ENCODE measurements around the gene PRH1. TPM values are rescaled to one million over a fixed set of nuclear protein-coding genes. Genes with fewer than 3 reads are reported as not detected.

The PRH1 gene
- total and polyA plus RNA-seq, 3 donors from 2014 or later = 52.2 to 73.5 (median 63.0) TPM

- no peak for DNase-seq
- H3K27me3 ChIP-seq = no peaks in the 10 kb centered on the region
- H3K36me3 ChIP-seq (ENCODE audit: low read depth, missing control alignments) = no peaks in the 10 kb centered on the region
- TF ChIP-seq CTCF (IDR thresholded peaks at IDR 0.05) (no peak), POLR2A (IDR thresholded peaks at IDR 0.05) (no peak)
- no peak overlapping the region for H3K27ac ChIP-seq
- H3K4me1 ChIP-seq = no peaks in the 10 kb centered on the region
- intact Hi-C loops (cut with DNase I; ENCODE audit: low total_unique reads) = no loop called here
- no peak overlapping the region for H3K4me3 ChIP-seq
- no peaks in the 10 kb centered on the region for H3K9me3 ChIP-seq
- WGBS, 2 donors = 71 to 97% methylated on average over 2 of the region's 2 CpGs
Observed at GRCh38 chr12:10867381-10867780, 16.7 kb downstream of the PRH1 start.

DNA sequence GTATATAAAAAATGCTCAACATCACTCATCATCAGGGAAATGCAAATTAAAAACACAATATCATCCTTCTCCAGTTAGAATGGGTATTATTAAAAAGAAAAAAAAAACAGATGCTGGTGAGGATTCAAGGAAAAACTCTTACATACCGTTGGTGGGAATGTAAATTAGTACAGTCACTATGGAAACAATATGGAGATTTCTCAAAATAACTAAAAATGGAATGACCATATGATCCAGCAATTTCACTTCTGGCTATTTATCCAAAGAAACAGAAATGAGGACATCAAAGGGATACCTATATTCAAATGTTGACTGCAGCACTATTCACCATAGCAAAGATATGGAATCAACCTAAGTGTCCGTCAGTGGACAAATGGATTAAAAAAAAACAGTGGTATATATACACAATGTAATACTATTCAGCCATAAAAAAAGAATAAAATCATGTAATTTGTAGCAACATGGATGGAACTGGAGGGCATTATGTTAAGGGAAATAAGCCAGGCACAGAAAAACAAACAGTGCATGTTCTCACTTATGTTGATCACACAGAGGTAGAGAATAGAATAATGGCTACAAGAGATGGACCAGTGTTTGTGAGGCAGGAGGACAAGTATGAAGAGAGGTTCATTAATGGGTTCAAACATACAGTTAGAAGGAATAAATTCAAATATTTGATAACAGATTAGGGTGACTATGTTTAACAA is 20.4 kb downstream of the PRH1 start:
- H3K4me1 ChIP-seq = no peaks in the 10 kb centered on the region
- no peak for DNase-seq
- H3K9me3 ChIP-seq = no peaks in the 10 kb centered on the region
- H3K27ac ChIP-seq = no peak overlapping the region
- no peaks in the 10 kb centered on the region for H3K27me3 ChIP-seq
- intact Hi-C loops (cut with DNase I; ENCODE audit: low total_unique reads) = no loop called here
- no peak for TF ChIP-seq POLR2A (IDR thresholded peaks at IDR 0.05)
- TF ChIP-seq CTCF (IDR thresholded peaks at IDR 0.05) = no peak
- WGBS, 2 donors = 83 to 88% methylated on average over 2 of the region's 2 CpGs
- H3K4me3 ChIP-seq = no peak overlapping the region
- H3K36me3 ChIP-seq (ENCODE audit: low read depth, missing control alignments) = no peaks in the 10 kb centered on the region

- H3K36me3 ChIP-seq (ENCODE audit: low read depth, missing control alignments) = no peaks in the 10 kb centered on the region
- TF ChIP-seq POLR2A (IDR thresholded peaks at IDR 0.05) (no peak), CTCF (IDR thresholded peaks at IDR 0.05) (no peak)
- H3K9me3 ChIP-seq = no peaks in the 10 kb centered on the region
- no peaks in the 10 kb centered on the region for H3K27me3 ChIP-seq
- intact Hi-C loops (cut with DNase I; ENCODE audit: low total_unique reads) = no loop called here
- no peak overlapping the region for H3K27ac ChIP-seq
- H3K4me3 ChIP-seq = no peak overlapping the region
- WGBS, 2 donors = 85 to 92% methylated on average over 2 of the region's 2 CpGs
- no peaks in the 10 kb centered on the region for H3K4me1 ChIP-seq
- no peak for DNase-seq
Observed at GRCh38 chr12:10861366-10861765, 22.7 kb downstream of the PRH1 start.

DNA sequence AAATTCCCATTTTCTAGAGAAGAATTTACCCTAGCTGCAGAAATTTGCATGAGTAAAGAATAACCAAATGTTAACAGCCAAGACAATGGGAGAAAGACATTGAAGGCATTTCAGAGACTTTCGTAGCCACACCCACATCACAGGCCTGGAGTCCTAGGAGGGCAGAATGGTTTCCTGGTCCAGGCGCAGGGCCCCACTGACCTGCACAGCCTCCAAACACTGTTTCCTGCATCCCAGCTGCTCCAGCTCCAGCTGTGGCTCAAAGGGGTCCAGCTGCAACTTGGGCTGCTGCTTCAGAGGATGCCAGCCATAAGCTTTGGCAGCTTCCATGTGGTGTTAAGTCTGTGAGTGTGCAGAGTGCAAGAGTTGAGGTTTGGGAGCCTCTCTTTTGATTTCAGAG is 28.2 kb downstream of the PRH1 start:
- Histone ChIP-seq H3K4me1 (no peaks in the 10 kb centered on the region), H3K27me3 (no peaks in the 10 kb centered on the region), H3K36me3 (ENCODE audit: low read depth, missing control alignments) (no peaks in the 10 kb centered on the region), H3K27ac (no peak overlapping the region), H3K9me3 (no peaks in the 10 kb centered on the region), H3K4me3 (no peak overlapping the region)
- no peak for DNase-seq
- intact Hi-C loops (cut with DNase I; ENCODE audit: low total_unique reads) = no loop called here
- TF ChIP-seq CTCF (IDR thresholded peaks at IDR 0.05) (no peak), POLR2A (IDR thresholded peaks at IDR 0.05) (no peak)
- WGBS, 2 donors = 92 to 94% methylated on average over 2 of the region's 2 CpGs

GRCh38 chr12:10853776-10854175 is 30.3 kb downstream of the PRH1 start:
- Histone ChIP-seq H3K4me3 (no peak overlapping the region), H3K4me1 (no peaks in the 10 kb centered on the region), H3K9me3 (no peaks in the 10 kb centered on the region), H3K36me3 (ENCODE audit: low read depth, missing control alignments) (no peaks in the 10 kb centered on the region), H3K27ac (no peak overlapping the region), H3K27me3 (no peaks in the 10 kb centered on the region)
- 40 to 86% methylated on average over 1 to 2 of the region's 2 CpGs for WGBS, 2 donors
- TF ChIP-seq CTCF (IDR thresholded peaks at IDR 0.05) (no peak), POLR2A (IDR thresholded peaks at IDR 0.05) (no peak)
- intact Hi-C loops (cut with DNase I; ENCODE audit: low total_unique reads) = no loop called here
- no peak for DNase-seq
